ENCODE measurements around the gene TDRD7.

TDRD7 gene

DNA sequence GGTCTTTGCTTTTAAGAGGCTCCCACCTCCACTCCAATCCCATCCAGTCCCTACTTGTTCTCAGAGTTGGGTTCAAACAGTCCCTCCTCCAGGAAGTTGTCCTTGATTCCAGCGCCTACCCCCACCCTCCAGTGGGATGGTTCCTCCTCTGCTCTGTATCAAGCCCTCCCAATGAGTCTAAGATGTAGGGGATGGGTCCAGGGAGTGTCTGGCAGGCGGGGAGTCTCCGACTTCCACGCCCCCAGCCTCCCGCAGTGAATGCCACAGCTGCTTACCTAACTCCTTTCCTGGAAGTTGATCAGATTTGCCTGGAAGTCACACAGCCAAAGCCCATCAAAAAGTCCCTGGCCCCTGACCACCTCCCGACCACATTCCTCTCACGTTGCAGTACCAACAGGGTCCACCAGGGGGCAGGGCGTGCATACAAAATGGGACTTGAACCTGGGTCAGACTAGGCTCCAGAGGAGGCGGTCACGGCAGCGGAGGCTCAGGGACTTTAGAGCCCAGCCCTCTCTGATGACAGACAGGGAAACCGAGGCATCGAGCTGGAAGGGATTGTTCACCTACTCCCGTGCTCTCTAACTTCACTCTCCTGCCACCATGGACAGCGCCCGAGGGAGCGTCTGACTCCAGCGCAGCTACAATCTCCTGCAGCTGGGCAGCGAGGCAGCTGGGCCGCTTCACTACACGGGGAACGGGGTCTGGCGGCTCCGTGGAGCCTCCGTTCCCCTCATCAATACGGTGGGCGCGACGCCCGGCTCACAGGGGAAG is 25.0 kb upstream of the TDRD7 start:
- Histone ChIP-seq H3K4me1 (ENCODE audit: control insufficient read depth, insufficient read depth, low read length) (no peaks in the 10 kb centered on the region), H3K9me3 (ENCODE audit: control insufficient read depth, insufficient read depth, low read depth, low read length) (no peaks in the 10 kb centered on the region), H3K27ac (ENCODE audit: extremely low read depth, low read depth, low read length) (no peak overlapping the region), H3K36me3 (ENCODE audit: control insufficient read depth in 2 of 2, insufficient read depth in 1 of 2, low read length in 2 of 2) (no peaks in the 10 kb centered on the region), H3K4me3 (ENCODE audit: low read depth, low read length) (no peak overlapping the region)
- CTCF ChIA-PET = interaction anchor here (0.5 to 6.5 kb wide), 35 partner anchors 11 to 1132 kb away, joined by 3 to 80 read pairs (median 4); no protein-coding TSS in a partner anchor
- POLR2A ChIA-PET = no interaction called here
- TF ChIP-seq, protein P1, sequence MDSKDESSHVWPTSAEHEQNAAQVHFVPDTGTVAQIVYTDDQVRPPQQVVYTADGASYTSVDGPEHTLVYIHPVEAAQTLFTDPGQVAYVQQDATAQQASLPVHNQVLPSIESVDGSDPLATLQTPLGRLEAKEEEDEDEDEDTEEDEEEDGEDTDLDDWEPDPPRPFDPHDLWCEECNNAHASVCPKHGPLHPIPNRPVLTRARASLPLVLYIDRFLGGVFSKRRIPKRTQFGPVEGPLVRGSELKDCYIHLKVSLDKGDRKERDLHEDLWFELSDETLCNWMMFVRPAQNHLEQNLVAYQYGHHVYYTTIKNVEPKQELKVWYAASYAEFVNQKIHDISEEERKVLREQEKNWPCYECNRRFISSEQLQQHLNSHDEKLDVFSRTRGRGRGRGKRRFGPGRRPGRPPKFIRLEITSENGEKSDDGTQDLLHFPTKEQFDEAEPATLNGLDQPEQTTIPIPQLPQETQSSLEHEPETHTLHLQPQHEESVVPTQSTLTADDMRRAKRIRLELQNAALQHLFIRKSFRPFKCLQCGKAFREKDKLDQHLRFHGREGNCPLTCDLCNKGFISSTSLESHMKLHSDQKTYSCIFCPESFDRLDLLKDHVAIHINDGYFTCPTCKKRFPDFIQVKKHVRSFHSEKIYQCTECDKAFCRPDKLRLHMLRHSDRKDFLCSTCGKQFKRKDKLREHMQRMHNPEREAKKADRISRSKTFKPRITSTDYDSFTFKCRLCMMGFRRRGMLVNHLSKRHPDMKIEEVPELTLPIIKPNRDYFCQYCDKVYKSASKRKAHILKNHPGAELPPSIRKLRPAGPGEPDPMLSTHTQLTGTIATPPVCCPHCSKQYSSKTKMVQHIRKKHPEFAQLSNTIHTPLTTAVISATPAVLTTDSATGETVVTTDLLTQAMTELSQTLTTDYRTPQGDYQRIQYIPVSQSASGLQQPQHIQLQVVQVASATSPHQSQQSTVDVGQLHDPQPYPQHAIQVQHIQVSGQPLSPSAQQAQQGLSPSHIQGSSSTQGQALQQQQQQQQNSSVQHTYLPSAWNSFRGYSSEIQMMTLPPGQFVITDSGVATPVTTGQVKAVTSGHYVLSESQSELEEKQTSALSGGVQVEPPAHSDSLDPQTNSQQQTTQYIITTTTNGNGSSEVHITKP (tag by site-specific recombination; IDR thresholded peaks at IDR 0.05) = peak; percentile 93
- TF ChIP-seq GLIS1 (tag by site-specific recombination; IDR thresholded peaks at IDR 0.05) = peak; percentile 28; the same call in 1 of the 2 replicates
- no peak for TF ChIP-seq KLF16 (tag by site-specific recombination; IDR thresholded peaks at IDR 0.05)
- TF ChIP-seq ZBTB7A (tag by site-specific recombination; IDR thresholded peaks at IDR 0.05; ENCODE audit: low read depth) = no peak
- TF ChIP-seq ZNF830 (tag by site-specific recombination; IDR thresholded peaks at IDR 0.05; ENCODE audit: low read depth) = no peak
- TF ChIP-seq ZNF658 (tag by site-specific recombination; IDR thresholded peaks at IDR 0.05) = no peak
- TF ChIP-seq ZNF248 (tag by site-specific recombination; IDR thresholded peaks at IDR 0.05) = no peak
- TF ChIP-seq, protein P2, sequence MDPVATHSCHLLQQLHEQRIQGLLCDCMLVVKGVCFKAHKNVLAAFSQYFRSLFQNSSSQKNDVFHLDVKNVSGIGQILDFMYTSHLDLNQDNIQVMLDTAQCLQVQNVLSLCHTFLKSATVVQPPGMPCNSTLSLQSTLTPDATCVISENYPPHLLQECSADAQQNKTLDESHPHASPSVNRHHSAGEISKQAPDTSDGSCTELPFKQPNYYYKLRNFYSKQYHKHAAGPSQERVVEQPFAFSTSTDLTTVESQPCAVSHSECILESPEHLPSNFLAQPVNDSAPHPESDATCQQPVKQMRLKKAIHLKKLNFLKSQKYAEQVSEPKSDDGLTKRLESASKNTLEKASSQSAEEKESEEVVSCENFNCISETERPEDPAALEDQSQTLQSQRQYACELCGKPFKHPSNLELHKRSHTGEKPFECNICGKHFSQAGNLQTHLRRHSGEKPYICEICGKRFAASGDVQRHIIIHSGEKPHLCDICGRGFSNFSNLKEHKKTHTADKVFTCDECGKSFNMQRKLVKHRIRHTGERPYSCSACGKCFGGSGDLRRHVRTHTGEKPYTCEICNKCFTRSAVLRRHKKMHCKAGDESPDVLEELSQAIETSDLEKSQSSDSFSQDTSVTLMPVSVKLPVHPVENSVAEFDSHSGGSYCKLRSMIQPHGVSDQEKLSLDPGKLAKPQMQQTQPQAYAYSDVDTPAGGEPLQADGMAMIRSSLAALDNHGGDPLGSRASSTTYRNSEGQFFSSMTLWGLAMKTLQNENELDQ (tag by site-specific recombination; IDR thresholded peaks at IDR 0.05; ENCODE audit: low read depth) = no peak
- TF ChIP-seq ZNF416 (tag by site-specific recombination; IDR thresholded peaks at IDR 0.05) = no peak
- TF ChIP-seq, protein P3, sequence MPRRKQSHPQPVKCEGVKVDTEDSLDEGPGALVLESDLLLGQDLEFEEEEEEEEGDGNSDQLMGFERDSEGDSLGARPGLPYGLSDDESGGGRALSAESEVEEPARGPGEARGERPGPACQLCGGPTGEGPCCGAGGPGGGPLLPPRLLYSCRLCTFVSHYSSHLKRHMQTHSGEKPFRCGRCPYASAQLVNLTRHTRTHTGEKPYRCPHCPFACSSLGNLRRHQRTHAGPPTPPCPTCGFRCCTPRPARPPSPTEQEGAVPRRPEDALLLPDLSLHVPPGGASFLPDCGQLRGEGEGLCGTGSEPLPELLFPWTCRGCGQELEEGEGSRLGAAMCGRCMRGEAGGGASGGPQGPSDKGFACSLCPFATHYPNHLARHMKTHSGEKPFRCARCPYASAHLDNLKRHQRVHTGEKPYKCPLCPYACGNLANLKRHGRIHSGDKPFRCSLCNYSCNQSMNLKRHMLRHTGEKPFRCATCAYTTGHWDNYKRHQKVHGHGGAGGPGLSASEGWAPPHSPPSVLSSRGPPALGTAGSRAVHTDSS (tag by site-specific recombination; IDR thresholded peaks at IDR 0.05) = no peak
- TF ChIP-seq ZNF169 (tag by site-specific recombination; IDR thresholded peaks at IDR 0.05) = no peak
- TF ChIP-seq ZNF324 (tag by site-specific recombination; IDR thresholded peaks at IDR 0.05) = no peak
- no peak for TF ChIP-seq ZNF335 (tag by site-specific recombination; conservative IDR thresholded peaks at IDR 0.05)
- TF ChIP-seq ZSCAN30 (tag by site-specific recombination; IDR thresholded peaks at IDR 0.05) = peak; percentile 51; the same call in 1 of the 2 replicates
- TF ChIP-seq, protein P4, sequence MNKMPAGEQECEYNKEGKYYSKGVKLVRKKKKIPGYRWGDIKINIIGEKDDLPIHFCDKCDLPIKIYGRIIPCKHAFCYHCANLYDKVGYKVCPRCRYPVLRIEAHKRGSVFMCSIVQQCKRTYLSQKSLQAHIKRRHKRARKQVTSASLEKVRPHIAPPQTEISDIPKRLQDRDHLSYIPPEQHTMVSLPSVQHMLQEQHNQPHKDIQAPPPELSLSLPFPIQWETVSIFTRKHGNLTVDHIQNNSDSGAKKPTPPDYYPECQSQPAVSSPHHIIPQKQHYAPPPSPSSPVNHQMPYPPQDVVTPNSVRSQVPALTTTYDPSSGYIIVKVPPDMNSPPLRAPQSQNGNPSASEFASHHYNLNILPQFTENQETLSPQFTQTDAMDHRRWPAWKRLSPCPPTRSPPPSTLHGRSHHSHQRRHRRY (tag by site-specific recombination; IDR thresholded peaks at IDR 0.05) = no peak
- TF ChIP-seq ZNF292 (tag by site-specific recombination; IDR thresholded peaks at IDR 0.05; ENCODE audit: borderline replicate concordance, low read depth) = no peak
- TF ChIP-seq, protein P5, sequence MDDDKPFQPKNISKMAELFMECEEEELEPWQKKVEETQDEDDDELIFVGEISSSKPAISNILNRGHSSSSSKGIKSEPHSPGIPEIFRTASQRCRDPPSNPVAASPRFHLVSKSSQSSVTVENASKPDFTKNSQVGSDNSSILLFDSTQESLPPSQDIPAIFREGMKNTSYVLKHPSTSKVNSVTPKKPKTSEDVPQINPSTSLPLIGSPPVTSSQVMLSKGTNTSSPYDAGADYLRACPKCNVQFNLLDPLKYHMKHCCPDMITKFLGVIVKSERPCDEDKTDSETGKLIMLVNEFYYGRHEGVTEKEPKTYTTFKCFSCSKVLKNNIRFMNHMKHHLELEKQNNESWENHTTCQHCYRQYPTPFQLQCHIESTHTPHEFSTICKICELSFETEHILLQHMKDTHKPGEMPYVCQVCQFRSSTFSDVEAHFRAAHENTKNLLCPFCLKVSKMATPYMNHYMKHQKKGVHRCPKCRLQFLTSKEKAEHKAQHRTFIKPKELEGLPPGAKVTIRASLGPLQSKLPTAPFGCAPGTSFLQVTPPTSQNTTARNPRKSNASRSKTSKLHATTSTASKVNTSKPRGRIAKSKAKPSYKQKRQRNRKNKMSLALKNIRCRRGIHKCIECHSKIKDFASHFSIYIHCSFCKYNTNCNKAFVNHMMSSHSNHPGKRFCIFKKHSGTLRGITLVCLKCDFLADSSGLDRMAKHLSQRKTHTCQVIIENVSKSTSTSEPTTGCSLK (tag by site-specific recombination; IDR thresholded peaks at IDR 0.05) = no peak
- no peak for TF ChIP-seq ZSCAN23 (tag by site-specific recombination; IDR thresholded peaks at IDR 0.05)
- TF ChIP-seq, protein P6, sequence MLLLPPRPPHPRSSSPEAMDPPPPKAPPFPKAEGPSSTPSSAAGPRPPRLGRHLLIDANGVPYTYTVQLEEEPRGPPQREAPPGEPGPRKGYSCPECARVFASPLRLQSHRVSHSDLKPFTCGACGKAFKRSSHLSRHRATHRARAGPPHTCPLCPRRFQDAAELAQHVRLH (tag by site-specific recombination; IDR thresholded peaks at IDR 0.05) = no peak
- TF ChIP-seq KLF8 (tag by site-specific recombination; IDR thresholded peaks at IDR 0.05) = peak; percentile 83
- TF ChIP-seq, protein P7, sequence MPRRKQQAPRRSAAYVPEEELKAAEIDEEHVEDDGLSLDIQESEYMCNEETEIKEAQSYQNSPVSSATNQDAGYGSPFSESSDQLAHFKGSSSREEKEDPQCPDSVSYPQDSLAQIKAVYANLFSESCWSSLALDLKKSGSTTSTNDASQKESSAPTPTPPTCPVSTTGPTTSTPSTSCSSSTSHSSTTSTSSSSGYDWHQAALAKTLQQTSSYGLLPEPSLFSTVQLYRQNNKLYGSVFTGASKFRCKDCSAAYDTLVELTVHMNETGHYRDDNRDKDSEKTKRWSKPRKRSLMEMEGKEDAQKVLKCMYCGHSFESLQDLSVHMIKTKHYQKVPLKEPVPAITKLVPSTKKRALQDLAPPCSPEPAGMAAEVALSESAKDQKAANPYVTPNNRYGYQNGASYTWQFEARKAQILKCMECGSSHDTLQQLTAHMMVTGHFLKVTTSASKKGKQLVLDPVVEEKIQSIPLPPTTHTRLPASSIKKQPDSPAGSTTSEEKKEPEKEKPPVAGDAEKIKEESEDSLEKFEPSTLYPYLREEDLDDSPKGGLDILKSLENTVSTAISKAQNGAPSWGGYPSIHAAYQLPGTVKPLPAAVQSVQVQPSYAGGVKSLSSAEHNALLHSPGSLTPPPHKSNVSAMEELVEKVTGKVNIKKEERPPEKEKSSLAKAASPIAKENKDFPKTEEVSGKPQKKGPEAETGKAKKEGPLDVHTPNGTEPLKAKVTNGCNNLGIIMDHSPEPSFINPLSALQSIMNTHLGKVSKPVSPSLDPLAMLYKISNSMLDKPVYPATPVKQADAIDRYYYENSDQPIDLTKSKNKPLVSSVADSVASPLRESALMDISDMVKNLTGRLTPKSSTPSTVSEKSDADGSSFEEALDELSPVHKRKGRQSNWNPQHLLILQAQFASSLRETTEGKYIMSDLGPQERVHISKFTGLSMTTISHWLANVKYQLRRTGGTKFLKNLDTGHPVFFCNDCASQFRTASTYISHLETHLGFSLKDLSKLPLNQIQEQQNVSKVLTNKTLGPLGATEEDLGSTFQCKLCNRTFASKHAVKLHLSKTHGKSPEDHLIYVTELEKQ (tag by site-specific recombination; IDR thresholded peaks at IDR 0.05; ENCODE audit: borderline replicate concordance) = no peak
- TF ChIP-seq ZNF654 (tag by site-specific recombination; IDR thresholded peaks at IDR 0.05; ENCODE audit: low read depth) = peak; percentile 61

Data from HEK293 (cell line).